DOHH2 (cell line): Measurements from ENCODE around the gene HTR2A.

Experiments
- H3F3A ChIP-seq: fragments of 200-600 bp; sonication (generic), shearing (Covaris generic); 2 replicates; pipeline ENCODE4 v1.6.0; 2016; ENCODE audit warnings: antibody characterized with exemption, mild to moderate bottlenecking; ENCODE audit not compliant: control insufficient read depth, insufficient read depth
- H3K27ac ChIP-seq: fragments of 200-600 bp; sonication (generic); 2 replicates; pipeline ENCODE4 v1.5.1; 2014; ENCODE audit warnings: low read depth, mild to moderate bottlenecking, low read length, moderate library complexity
- H3K27me3 ChIP-seq: fragments of 200-600 bp; sonication (generic); 2 replicates; pipeline ENCODE4 v1.6.1; 2014; ENCODE audit warnings: mild to moderate bottlenecking, low read length, mixed read lengths; ENCODE audit not compliant: control insufficient read depth
- H3K36me3 ChIP-seq: fragments of 200-600 bp; sonication (generic); 2 replicates; pipeline ENCODE4 v1.6.1; 2014; ENCODE audit warnings: mild to moderate bottlenecking, low read length, moderate library complexity, mixed read lengths; ENCODE audit not compliant: control insufficient read depth
- H3K4me1 ChIP-seq: fragments of 200-600 bp; sonication (generic); 2 replicates; pipeline ENCODE4 v1.6.1; 2014; ENCODE audit warnings: mild to moderate bottlenecking, low read length, mixed read lengths; ENCODE audit not compliant: control insufficient read depth
- H3K4me2 ChIP-seq: fragments of 200-600 bp; sonication (generic); 2 replicates; pipeline ENCODE4 v1.6.0; 2014; ENCODE audit warnings: mild to moderate bottlenecking, low read length, moderate library complexity
- H3K4me3 ChIP-seq: fragments of 200-600 bp; sonication (generic); 2 replicates; pipeline ENCODE4 v1.5.1; 2014; ENCODE audit warnings: mild to moderate bottlenecking, low read length, mixed read lengths
- H3K79me2 ChIP-seq: fragments of 200-600 bp; sonication (generic); 2 replicates; pipeline ENCODE4 v1.6.1; 2014; ENCODE audit warnings: mild to moderate bottlenecking, low read length, mixed read lengths; ENCODE audit not compliant: control insufficient read depth
- H3K9me2 ChIP-seq: fragments of 200-600 bp; sonication (generic); replicated peaks from 2 replicates; pipeline ENCODE4 v1.6.1; 2014; ENCODE audit warnings: mild to moderate bottlenecking, low read length, mixed read lengths; ENCODE audit not compliant: control insufficient read depth
- H3K9me3 ChIP-seq: fragments of 200-600 bp; sonication (generic); 2 replicates; pipeline ENCODE4 v1.6.1; 2014; ENCODE audit warnings: antibody characterized with exemption, low read length, mixed read lengths; ENCODE audit not compliant: control insufficient read depth, insufficient read depth
- H4K20me1 ChIP-seq: fragments of 200-600 bp; sonication (generic); 2 replicates; pipeline ENCODE4 v1.6.0; 2014; ENCODE audit warnings: low read depth, mild to moderate bottlenecking, antibody characterized with exemption, low read length, moderate library complexity; ENCODE audit not compliant: control insufficient read depth, insufficient read depth
- CTCF ChIP-seq: fragments of 200-600 bp; sonication (generic); IDR thresholded peaks from one replicate; pipeline ENCODE4 v1.5.1; 2014; ENCODE audit warnings: antibody characterized with exemption, mild to moderate bottlenecking, low read depth, low read length; ENCODE audit not compliant: poor library complexity, severe bottlenecking
- EZH2phosphoT487 ChIP-seq: fragments of 200-600 bp; sonication (generic); IDR thresholded peaks from 2 replicates; pipeline ENCODE4 v1.6.1; 2017; ENCODE audit warnings: borderline replicate concordance, mild to moderate bottlenecking, antibody characterized with exemption, low read length, moderate library complexity, mixed read lengths

Gene HTR2A

GRCh38 chr13:46855166-46855565, 41.7 kb downstream of the HTR2A start:
- no peaks in the 10 kb centered on the region for H3K9me3 ChIP-seq
- no peaks in the 10 kb centered on the region for H3F3A ChIP-seq
- TF ChIP-seq EZH2phosphoT487 (no peak), CTCF (no peak)
- no peak overlapping the region for H3K4me2 ChIP-seq
- no peaks in the 10 kb centered on the region for H4K20me1 ChIP-seq
- no peaks in the 10 kb centered on the region for H3K9me2 ChIP-seq
- no peaks in the 10 kb centered on the region for H3K79me2 ChIP-seq
- no peak overlapping the region for H3K27ac ChIP-seq
- no peak overlapping the region for H3K4me3 ChIP-seq
- H3K27me3 ChIP-seq = peaks cover 2% of the 10 kb centered on the region; the same call in 1 of the 2 replicates
- no peaks in the 10 kb centered on the region for H3K4me1 ChIP-seq
- no peaks in the 10 kb centered on the region for H3K36me3 ChIP-seq

GRCh38 chr13:46852168-46852567, 44.7 kb downstream of the HTR2A start:
- Histone ChIP-seq H3K79me2 (no peaks in the 10 kb centered on the region), H3K9me3 (no peaks in the 10 kb centered on the region), H3K9me2 (no peaks in the 10 kb centered on the region), H3K4me3 (no peak overlapping the region), H3K27me3 (peaks cover 2% of the 10 kb centered on the region; the same call in 1 of the 2 replicates), H3K36me3 (no peaks in the 10 kb centered on the region), H3K4me1 (no peaks in the 10 kb centered on the region), H3K4me2 (no peak overlapping the region), H3F3A (no peaks in the 10 kb centered on the region), H3K27ac (no peak overlapping the region), H4K20me1 (no peaks in the 10 kb centered on the region)
- TF ChIP-seq EZH2phosphoT487 (no peak), CTCF (no peak)

- Histone ChIP-seq H3K9me3 (no peaks in the 10 kb centered on the region), H3K9me2 (no peaks in the 10 kb centered on the region), H3K27me3 (peaks cover 3% of the 10 kb centered on the region), H3K4me1 (no peaks in the 10 kb centered on the region), H3K27ac (no peak overlapping the region), H3K36me3 (no peaks in the 10 kb centered on the region), H3K4me3 (no peak overlapping the region), H3K79me2 (no peaks in the 10 kb centered on the region), H4K20me1 (no peaks in the 10 kb centered on the region), H3F3A (no peaks in the 10 kb centered on the region), H3K4me2 (no peak overlapping the region)
- TF ChIP-seq EZH2phosphoT487 = no peak
- no peak for TF ChIP-seq CTCF
Observed at GRCh38 chr13:46850214-46850613, 46.6 kb downstream of the HTR2A start.

- Histone ChIP-seq H3F3A (no peaks in the 10 kb centered on the region), H3K27ac (no peak overlapping the region), H3K9me3 (no peaks in the 10 kb centered on the region), H3K9me2 (no peaks in the 10 kb centered on the region), H4K20me1 (no peaks in the 10 kb centered on the region), H3K79me2 (no peaks in the 10 kb centered on the region), H3K4me2 (no peak overlapping the region), H3K4me3 (no peak overlapping the region), H3K4me1 (no peaks in the 10 kb centered on the region), H3K36me3 (no peaks in the 10 kb centered on the region), H3K27me3 (peaks cover 4% of the 10 kb centered on the region; the same call in 1 of the 2 replicates)
- TF ChIP-seq CTCF (no peak), EZH2phosphoT487 (no peak)
Observed at GRCh38 chr13:46846726-46847125, 50.1 kb downstream of the HTR2A start.
